Astrocyte of the spinal cord (primary cell): ENCODE data around the gene LPIN2.

ENCODE experiments used
- DNase-seq: peaks from one replicate; pipeline ENCODE4 v3.0.0; 2011; ENCODE audit warnings: low read depth, low spot score
- H3K4me3 ChIP-seq: 2 replicates; pipeline ENCODE4 v1.5.1; 2011; ENCODE audit warnings: low read depth, mild to moderate bottlenecking, low read length, moderate library complexity
- CTCF ChIP-seq: IDR thresholded peaks from 2 replicates; pipeline ENCODE4 v1.5.1; 2012; ENCODE audit warnings: low read depth, mild to moderate bottlenecking, low read length, inconsistent platforms
- in situ Hi-C: cut with HindIII; loops from 2 replicates; pipeline ENCODE4 v1.10.0; 2017; ENCODE audit warnings: low sequenced_read_pairs

LPIN2 gene

DNA sequence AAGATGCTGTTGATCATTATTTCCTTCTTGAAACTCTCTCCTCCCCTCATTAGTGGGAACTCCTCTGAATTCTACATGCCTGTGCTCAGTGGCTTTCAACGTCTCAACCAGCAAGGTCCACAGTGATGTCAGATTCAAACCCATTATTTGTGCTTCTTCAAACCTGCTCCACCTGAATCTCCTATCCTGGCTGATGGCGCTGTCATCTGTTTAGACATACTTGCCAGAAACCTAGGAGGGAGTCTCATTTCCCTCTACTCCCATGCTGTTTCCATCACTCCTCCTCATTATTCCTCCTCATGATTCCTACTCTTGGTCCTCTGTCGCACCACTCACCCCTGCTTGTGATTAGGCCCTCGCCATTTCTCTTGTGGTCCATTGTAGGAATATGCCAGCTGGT lies 2.9 kb upstream of the LPIN2 start:
- no peak for TF ChIP-seq CTCF
- no peak for DNase-seq
- no peak overlapping the region for H3K4me3 ChIP-seq
- in situ Hi-C loops: no loop called here

- no peak overlapping the region for H3K4me3 ChIP-seq
- no peak for TF ChIP-seq CTCF
- in situ Hi-C loops: no loop called here
- DNase-seq: peak; percentile 57
Measured at GRCh38 chr18:3015204-3015592, 2.3 kb upstream of the LPIN2 start.

DNA sequence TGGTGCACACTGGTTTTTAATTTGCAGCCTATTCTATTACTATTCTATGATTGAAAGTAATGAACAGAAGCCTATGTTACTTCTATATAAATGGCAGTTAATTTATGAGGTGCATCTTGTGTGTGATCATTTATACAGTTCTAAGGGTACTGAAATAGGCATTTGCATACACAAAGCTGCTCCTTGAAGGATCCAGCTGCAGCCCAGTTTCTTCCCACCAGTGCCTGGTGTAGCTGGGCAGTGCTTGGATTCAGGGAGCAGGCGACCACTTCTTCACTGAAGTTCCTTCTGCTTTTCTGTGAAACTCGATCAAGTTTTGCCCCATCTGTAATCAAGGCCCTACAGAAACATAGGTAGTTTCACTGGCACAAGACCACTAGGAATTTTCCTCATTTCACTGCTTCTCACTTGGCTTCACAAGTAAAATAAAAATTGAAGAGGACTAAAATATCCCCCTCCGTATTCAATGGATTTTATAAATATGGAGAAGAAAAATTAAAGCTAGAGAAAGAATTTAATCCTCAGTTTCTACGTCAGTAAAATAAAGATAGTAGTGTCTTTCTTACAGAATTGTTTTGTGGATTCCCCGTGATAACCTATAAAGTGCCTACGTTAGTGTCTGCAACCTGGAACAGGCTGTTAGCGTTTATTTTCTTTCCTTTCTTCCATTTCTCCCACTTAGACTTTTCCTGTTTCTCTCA lies 1.7 kb upstream of the LPIN2 start:
- no peak for DNase-seq
- in situ Hi-C loops: no loop called here
- no peak for TF ChIP-seq CTCF
- H3K4me3 ChIP-seq: no peak overlapping the region

DNA sequence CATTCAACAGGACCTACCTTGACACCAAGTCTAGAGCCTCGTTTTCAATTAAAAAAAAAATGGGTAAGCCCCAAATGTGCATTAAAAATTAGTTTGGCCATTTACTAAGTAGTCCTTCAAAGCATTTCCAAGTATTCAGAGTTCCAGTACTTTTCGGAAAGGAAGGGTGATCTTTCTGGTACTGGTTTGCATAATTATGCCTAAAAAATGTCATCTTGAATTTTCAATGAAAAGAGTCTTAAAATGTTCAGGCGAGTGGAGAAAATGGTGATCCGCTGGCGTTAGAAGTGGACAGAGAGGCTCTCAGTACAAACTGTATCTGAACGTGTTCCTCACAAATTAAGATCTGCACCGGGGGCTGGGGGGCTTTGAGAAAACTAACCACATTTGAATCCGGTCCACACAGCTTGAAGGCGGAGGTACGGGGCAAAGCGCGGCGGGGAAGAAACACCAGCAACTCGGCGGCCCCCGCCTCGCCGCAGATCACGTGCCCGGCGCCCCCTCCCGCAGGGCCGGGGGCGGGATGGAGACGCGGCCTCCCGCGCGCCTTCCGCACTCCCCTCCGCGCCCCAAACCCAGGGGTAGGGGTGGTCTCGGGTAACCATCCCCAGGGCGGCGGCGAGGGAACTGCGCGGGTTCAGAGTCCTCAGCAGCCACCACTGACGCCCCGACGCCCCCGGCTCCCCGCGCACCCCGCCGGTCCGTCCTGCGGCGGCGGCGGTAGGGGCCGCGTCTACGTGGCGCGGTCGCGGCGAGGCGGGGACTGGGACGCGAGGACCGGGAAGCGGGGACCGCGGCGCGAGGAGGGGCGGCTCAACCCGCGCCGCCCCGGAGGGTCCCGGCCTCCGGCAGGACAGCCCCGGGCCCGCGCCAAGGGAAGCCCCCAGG lies 564 bp downstream of the LPIN2 start:
- in situ Hi-C loops: no loop called here
- DNase-seq: peak; percentile 57

DNA sequence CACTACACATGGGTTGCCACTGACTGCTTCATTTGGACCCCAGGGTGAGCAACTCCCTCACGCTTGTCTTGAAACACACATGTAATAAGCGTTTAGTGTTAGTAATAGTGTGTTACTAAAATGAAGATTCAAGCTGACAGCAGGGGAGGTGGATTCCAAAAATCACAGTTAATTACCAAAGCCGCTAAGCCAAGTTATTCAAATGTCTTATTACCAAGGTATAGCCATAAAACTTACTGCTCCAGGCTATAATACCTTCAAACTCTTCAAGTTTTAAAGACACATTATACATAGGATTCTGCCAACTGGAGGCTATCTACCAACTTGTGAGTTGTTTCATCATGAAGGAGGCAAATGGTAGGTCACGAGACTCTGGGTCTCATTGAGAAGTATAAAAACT lies 2.9 kb downstream of the LPIN2 start:
- no peak for DNase-seq
- no peak overlapping the region for H3K4me3 ChIP-seq
- TF ChIP-seq CTCF: no peak
- in situ Hi-C loops: no loop called here

More for the DNA sequence above, 564 bp downstream of the LPIN2 start:
- no peak for TF ChIP-seq CTCF
- peak overlapping the region; percentile 62 for H3K4me3 ChIP-seq

DNA sequence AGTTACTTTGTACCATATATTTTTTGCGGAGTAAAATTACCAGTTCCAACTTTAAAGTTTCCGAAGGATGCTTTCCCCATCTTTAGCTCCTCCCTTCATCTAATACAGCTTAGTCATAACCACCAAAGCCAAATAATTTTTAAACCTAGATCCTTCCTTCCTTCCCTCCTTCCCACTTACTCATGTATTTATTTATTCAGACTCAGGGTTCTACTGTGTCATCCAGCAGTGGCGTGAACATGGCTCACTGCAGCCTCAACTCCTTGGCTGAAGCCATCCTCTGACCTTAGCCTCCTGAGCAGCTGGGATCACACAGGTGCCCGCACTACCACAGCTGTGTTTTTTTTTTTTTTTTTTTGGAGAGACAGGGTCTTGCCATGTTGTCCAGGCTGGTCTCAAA lies 4.4 kb downstream of the LPIN2 start:
- in situ Hi-C loops: no loop called here
- H3K4me3 ChIP-seq: no peak overlapping the region
- DNase-seq: peak; percentile 85
- TF ChIP-seq CTCF: no peak
